GM21447 (cell line): Measurements from ENCODE around the gene KIF1B.
"Not testable (repeated sequence)": the region's sequence is repeated elsewhere in the genome, so short reads cannot be mapped to it uniquely, and the experiment has no call there.

Source experiments
- ATAC-seq: cut with Tn5 transposase; IDR thresholded peaks from one replicate; pipeline ENCODE4 v1.9.1; 2021; ENCODE audit not compliant: unreplicated experiment

The KIF1B gene

DNA sequence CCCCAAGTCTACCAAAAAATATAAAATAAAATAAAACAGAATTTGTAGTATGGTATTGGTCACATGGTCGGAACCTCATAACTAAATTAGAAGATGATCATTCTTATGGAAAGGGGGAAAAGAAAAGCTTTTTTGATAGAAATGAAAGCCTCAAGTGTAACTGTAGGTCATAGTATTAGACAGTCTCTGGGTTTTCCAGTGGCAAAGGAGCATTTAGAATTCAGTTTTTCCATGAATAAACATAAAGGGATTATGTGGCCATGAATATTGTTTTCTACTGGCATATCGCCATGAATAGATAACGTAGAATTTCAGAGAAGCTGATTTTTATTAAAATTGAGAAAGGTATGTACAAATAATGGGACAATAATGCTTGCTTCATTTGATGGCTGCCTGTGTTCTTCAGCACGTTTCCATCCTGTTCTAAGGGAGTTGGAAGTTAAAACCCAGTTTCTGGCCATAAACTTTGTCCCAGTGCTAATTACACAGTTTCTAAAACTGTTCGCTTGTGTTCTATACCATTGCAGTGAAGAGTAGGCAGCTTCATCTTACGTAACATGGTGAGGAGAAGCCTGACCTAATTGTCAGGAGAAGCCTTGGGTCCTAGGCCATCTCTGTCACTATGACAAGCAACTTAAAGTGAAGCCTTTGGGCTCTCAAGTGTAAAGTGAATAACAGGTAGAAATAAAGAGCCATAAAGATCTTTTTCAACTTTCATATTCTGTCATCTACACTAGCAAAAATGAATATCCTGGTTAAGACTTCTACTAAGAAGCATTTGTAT lies 118.0 kb downstream of the KIF1B start:
- no peak for ATAC-seq

DNA sequence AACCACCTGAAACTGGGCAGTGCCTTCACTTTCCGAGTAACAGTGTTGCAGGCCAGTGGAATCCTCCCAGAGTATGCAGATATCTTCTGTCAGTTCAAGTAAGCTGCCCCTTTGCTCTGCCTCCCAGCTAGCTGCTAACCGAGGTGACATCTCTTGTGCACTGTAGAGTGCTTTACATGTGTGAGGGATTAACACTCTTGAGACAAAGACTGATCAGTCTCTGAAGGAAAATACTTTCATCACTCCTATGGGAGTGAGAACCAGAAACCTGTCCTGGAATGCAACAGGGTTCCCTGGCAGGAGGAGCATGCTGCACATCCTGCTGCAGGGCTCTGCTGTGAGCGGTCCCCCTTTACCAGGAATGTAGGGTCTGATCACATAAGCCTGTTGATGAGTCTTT lies 127.1 kb downstream of the KIF1B start:
- ATAC-seq, result no peak

DNA sequence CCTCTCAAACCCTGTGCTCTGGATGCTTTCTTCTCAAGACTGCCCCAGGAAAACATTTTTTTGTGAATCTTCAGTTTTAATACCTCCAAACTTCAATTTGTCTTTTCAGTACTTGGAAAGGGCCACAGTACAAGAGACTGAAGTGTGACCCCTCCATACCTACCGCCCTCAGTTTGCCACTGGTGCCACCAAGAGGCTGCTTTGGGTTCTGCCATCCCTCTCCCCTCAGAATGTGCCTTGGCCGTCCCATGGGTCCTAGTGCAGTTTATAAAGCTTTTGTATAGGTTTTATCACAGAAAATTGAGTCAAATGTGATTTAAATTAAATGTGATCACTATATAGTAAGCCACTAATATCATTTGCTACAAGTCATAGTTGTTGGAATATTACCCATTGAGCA lies 127.7 kb downstream of the KIF1B start:
- no peak for ATAC-seq

DNA sequence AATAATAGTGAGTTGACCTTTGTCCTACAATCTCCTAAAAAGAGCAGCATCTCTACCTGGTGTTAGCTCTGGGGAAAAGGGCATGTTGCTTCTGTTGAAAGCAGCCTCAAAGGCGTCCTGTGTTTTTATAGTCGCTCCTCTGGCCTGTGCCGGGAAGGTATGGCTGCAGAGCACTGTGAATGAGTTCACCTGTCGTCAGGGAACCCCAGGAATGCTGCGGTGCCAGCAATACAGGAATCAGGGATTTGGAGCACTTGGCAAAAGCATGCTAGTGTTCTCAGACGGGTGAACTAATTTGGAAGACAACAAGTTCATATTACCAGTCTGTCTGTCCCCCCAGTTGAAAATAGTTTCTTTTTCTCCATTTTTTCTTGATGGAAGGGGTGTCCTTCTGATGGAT lies 128.2 kb downstream of the KIF1B start:
- ATAC-seq, result no peak

DNA sequence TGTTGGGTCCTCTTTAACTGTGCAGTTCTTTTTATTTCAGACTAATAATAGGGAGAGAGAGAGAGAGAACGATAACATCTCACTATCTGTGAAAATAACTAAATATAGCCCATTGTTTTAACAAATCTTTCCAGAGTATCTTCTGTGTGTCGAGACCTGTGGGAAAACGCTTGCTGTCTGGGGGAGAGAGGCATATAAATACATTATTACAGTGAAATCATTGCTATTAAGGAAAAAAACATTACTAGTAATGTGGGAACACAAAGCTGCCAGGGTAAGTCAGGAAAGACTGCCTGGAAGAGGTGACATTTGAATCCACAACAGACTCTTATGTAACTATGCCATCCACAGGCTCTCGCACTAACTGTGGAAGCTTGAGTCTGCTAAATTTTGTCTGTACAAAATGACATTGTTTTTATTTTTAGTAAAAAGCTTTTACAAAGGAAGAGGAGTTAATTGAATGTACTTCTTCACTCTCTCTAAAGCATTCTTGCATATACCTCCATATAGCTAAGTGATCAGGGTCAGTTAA lies 128.7 kb downstream of the KIF1B start:
- ATAC-seq, result no peak

DNA sequence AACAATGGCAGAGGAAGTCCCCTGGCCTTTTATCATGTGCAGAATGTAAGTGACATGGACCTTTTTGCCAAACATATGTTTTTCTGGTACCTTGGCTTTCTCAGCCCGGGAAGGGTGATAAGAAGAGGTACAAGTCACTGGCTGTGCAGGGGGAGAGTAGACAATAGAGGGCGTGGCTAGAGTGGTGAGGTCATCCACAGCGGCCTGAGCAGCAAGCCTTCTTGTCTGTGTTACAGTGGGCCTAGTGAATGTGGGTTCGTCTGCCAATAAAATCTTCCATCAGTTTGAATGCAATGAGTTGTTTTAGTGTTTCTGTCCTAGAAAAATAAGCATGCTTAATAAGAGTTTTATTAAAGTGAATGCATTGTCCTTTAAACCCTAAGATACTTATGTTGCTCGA lies 129.4 kb downstream of the KIF1B start:
- ATAC-seq, result no peak

DNA sequence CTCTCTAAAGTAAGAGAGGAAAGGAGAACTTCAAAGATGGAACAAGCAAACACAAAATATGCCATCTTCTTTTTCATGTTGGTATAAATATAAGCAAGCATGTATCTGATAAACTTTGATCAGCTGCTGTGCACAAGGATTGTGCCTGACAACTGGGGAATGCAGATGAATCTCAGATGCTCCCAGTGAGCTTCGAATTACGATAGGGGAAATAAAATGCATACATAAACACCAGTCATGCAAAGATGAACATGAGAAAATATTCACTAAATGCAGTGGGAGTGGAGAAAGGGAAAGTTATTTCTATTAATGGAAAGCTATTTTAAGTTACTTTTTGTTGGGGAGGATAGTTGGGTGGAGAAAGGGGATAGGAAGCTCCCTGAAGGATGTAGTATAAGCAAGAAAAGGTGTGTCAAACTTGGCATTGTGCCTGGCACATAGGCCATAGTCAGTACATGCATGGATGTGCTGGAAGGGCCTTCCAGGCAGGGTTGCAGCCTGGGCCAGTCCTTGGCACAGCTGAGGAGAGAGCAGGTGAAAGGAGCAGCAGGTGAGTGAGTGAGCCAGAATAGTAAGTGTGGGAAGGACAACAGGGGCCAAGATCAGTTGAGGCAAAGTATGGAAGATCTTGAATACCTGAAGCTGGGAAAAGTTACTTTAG lies 130.7 kb downstream of the KIF1B start:
- ATAC-seq, result no peak

DNA sequence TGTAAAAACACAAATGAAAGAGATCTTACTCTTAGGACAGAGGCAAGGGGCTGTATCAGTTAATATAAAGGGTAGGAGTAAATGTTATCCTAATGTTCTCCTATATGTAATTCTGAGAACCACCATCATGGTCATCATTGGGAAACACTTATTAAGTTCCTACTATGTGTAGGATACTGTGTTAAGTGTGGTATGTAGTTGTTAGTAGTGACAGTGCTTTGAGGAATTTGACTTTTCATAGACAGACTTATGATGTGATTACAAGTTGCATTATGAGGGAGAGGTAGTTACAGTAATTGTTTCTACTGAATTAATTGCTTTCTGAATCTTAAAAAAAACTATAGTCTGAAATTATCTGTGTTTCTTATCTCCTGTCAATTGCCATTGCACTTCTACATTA lies 136.7 kb downstream of the KIF1B start:
- ATAC-seq, result no peak

DNA sequence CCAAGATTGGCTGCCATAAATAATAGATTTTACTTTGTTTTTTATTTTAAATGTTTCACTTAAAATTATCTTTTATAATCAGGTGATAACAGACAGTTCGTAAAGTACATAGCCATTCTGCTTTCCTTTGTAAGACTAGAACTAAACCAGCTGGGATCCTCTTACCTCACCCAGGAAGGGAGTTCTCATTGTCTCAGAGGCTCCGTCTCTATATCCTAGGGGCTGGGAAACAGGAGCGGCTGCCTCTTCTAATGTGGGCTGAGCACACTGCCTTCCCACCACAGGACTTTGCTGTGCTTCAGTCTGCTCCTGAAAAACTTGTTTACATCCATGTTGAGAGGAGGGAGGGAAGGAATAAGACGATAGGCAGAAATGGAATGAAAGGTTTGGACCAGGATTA lies 142.9 kb downstream of the KIF1B start:
- no peak for ATAC-seq

DNA sequence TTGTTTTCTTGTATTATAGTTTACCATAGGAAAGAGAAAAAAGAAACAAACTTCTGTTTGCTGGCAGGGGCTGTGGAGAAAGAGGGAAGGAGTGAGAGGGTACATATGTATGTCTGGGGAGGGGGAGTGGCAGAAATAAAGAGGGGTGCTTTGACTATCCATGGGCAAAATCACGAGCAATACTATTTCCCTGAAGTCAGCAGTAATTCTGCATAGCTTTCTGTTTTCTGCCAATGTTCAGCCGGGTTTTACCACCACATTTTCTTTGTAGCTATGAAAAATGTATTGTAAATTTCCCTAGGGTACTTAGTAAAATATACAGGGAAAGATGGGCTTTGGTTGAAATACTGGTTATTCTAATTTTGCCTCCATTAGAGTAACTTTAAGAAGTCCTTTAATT lies 143.3 kb downstream of the KIF1B start:
- no peak for ATAC-seq

DNA sequence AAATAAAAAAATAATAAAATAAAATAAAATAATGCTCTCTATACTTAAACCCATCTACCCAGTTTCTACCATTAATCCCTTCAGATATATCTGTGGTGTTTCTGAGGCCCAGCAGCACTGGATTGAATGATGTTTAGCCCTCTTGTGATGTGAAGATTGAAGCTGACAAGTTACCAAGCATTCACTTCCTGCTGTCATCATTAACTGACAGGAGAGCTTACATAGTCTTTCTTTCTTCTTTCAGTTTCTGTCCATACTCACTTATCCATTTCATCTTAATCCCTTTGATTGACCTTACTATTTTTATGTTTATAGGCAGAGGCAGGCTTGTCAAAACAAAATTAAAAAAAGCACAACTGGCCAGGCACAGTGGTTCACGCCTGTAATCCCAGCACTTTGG lies 149.7 kb downstream of the KIF1B start:
- ATAC-seq, result no peak

DNA sequence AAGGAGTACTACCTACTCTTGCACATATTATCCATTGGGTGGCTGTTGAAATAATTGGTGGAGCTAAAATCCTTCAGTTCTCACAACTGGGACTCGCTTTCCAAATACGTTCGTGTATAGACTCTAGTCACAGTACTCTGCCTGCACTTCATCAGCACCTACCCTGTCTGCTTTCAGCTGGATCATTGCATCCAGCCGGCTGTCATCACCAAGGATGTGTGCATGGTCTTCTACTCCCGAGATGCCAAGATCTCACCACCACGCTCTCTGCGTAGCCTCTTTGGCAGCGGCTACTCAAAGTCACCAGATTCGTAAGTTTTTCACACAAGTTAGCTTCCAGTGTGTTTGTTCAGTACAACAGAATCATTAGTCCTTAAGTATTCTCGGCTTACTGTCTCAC lies 151.1 kb downstream of the KIF1B start:
- no peak for ATAC-seq

DNA sequence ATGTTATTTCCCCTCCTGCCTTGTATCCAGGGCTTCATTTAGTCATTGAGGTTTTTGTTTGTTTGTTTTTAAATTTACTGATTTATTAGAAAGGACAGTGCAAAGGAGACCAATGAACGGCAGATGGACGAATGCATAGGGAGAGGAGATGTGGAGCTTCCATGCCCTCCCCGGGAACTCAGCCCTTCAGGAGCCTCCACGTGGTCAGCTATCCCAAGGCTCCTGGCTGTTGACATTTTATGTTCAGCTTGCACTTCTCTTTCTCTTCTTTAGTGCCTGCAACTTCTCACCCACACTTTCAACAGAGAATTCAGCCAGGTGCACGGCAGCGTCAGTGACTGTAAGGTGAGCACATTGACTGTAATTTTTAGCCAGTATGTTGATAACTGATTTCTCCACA lies 157.8 kb downstream of the KIF1B start:
- ATAC-seq, result no peak

DNA sequence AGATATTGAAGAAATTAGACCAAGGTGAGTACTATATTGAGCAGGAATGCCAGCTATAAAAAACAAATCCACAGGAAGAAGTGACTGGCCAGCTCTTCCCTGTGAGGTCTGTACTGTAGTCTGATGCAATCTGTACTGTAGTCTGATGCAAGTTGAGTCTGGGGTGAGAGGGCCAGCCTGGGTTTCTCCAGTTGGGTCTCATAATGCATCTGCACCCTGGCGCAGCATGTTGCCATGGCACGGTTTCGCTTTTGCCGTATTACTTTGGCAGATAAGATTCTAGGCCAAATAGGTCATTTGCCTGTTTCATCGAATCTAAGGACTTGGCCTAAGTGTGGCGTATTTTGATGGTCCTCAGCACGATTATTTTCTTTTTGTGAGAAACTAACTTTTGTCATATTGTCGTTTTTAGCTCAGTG lies 164.1 kb downstream of the KIF1B start:
- ATAC-seq, result no peak

DNA sequence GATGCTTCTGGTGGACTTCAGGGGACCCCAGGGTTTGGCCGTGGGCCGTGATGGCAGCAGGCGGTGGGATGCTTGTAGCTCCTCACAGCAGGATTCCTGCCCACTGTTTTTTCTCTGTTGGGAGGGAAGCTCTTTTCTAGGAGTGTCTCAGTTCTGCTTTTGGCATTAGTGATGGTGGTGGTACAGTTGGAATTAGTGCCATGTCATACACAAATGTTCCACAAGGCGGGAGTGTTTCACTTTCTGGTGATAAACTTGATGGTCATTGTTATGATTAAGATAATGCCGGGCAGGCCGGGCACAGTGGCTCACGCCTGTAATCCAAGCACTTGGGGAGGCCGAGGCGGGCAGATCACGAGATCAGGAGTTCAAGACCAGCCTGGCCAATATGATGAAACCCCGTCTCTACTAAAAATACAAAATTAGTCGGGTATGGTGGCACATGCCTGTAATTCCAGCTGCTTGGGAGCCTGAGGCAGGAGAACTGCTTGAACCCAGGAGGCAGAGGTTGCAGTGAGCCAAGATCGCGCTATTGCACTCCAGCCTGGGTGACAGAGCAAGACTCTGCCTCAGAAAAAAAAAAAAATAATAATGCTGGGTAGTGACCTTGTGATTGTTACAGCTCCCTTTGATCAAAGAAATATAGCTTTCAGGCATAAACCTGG lies 167.1 kb downstream of the KIF1B start:
- ATAC-seq, result not testable (repeated sequence)

DNA sequence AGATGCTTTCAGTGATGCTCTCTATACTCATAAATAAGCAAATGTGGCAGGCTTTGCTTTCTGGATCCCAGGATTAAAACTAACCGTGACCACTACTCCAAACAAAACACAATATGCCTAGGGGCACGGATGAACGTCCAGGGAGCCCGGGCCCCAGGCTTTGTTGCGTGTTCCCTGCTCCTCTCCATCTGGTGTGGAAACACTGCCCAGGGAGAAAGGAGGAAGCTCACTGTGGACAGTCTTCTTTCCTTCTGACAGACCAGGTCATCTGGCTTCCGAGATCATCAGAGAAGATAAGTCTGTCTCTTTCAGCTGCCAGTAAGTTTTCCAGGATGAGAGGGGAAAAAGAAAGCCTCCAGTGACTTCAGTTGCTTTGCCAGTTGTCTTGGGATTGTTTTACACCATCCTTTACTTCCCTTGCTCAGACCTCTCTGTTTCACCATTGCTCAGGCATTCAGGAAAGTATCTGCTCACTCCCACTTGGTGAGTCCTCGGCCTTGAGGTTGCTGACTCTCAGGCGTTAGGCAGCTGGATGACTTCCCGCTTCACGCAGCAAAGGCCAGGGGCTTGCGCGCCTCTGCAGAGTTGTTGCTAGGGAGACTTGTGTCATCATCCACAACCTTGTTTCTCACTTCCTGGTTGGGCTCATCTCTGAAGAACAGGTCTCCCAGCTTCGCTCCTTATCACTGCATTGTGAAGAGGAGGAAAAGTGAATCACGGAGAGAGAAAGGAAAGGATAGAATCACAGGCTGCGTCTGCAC lies 167.9 kb downstream of the KIF1B start:
- no peak for ATAC-seq

DNA sequence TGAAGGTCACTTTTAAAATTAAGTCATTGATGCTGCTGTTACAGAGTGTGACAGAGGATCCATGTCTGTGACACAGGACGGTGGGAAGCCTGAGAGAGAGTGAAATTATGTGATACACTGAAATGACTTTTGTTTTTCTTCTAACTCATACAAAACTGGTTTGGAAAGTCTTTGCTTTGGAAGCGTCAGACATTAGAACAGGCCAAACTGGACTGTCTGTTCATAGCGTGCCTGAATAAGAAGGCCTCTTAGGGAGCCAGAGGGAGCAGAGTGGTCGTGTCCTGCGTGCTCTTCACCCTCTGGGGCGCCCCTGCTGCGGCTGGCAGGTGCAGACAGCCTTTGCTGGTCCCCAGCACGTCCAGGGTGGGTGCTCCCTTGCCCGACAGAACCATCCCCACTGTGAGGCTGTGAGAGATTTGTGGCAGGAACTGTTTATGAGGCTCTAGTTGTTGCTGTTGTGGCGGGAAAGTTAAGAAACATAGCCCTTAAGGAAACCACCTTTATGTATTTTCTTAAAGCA lies 168.8 kb downstream of the KIF1B start:
- no peak for ATAC-seq

DNA sequence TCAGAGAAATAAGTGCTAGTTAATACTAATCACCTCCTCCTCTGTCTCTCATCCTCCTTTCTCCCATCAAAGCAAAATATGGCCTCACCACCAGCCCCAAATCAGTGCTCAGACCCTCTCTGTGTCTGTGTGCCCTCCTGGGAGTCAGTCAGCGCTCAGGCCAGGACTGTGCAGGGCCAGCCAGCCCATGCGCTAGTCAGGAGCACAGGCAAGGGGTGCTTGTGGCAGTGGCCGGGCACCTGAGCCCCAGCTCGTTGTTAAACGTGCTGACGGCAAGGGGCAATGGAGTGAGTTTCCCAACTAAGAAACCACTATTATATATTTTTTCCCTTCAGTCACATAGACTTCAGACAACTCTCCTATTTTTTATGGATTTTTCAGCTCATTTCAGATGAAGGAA lies 169.3 kb downstream of the KIF1B start:
- no peak for ATAC-seq

DNA sequence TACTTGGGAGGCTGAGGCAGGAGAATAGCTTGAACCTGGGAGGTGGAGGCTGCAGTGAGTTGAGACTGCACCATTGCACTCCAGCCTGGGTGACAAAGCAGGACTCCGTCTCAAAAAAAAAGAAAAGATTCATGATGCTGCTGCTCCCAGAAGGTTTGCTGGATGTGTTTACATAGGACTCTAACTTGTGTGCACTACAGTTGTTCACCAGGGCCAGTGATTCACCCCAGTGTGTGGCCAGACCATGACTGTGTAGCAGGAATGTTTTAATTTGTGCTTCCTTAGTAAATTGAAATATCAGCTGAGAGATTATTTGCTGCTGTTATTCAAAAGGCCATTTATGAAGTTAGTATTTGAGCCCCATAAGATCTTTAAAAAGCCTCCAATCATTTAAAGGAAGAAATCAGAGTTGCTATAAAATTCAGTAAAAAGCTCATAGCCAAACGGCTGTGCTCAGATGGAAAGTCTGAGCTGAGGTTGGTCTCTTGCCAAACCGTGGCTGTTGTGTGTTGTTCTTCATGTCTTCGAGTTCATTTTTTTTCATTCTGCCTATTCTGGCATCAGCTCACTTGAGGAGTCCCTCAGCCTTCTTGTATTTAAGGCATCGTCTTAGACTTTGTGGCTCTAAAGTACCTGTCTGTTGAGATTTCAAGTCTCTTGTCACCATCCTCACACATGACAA lies 170.4 kb downstream of the KIF1B start:
- no peak for ATAC-seq

DNA sequence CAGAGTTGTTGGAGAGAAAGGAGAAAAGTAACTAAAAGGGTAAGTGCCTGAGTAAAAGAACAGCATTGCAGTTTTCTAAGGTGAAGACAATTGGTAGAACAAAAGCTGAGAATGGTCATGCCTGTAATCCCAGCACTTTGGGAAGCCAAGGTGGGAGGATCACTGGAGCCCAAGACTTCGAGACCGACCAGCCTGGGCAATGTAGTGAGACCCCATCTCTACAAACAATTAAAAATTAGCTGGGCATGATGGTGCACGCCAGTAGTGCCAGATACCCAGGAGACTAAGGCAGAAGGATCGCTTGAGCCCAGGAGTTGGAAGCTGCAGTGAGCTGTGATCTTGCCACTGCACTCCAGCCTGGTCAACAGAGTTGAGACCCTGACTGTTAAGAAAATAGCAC lies 173.3 kb downstream of the KIF1B start:
- ATAC-seq, result no peak
